GM10266 (cell line): ENCODE results near the gene IFNL2.
"Not testable (repeated sequence)": the region's sequence is repeated elsewhere in the genome, so short reads cannot be mapped to it uniquely, and the experiment has no call there.

ENCODE experiments used
- DNase-seq: peaks from one replicate; pipeline ENCODE4 v3.0.0; 2012; ENCODE audit errors: extremely low spot score
- TF ChIP-seq, protein P1 (sequence below): IDR thresholded peaks from 2 replicates; pipeline ENCODE4 v1.5.1; 2012; ENCODE audit warnings: mild to moderate bottlenecking, low read depth; ENCODE audit not compliant: control insufficient read depth, insufficient read depth; ENCODE audit errors: missing control alignments

The IFNL2 gene

DNA sequence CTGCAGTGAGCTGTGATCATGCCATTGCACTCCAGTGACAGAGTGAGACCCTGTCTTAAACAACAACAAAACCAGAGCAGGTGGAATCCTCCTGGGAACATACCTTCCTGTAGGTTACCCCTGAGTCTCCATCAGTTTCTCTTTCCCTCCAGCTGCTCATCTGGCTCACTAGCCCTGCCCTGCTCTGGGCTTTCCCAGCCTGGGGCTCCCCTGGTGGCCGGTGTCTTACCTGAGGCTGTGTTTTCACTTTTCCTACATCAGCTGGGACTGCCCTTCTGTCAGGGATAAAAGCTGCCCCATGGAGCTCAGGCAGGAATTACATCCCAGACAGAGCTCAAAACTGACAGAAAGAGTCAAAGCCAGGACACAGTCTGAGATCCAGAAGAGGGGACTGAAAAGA, at the start of gene IFNL2:
Gene IFNL2 (plus strand): TSS at position 312 of the 400 bp plus-strand sequence. CDS start 173 bp downstream, outside the sequence.
- DNase-seq, result not testable (repeated sequence)

DNA sequence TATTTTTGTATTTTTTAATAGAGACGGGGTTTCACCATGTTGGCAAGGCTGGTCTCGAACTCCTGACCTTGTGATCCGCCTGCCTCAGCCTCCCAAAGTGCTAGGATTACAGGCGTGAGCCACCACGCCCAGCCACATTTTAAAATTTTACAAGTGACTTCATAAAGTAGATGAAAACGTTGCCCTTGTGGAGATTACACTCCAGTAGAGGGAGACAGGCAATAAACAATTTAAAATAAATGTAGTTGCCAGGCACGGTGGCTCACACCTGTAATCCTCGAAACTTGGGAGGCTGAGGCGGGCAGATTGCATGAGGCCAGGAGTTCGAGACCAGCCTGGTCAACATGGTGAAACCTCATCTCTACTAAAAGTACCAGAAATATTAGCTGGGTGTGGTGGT, 49.1 kb upstream of the IFNL2 start:
- not testable (repeated sequence) for DNase-seq

DNA sequence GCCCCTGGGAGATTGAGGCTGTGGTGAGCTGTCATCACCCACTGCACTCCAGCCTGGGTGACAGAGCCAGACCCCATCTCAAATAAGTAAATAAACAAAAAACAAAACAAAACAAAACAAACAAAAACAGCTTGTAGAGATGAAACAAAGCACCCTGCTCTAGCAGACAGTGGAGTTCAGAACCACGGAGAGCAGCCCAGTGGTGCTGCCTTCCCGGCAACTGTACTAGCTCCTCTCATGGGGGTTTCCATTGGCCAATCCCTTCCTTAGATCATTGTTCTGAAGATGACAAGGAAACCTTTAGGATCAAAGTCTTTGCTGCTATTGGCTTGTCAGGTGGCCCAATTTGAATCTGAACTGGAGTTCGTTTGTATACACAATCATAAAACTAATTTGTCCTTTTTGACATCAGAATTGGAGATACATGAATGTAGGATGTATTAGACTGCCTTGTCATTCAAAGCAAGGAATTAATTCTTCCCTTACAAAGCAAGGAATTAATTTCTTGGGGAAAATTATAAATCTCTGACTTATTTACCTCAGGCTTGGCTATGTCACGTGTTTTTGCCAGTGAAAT, 44.4 kb upstream of the IFNL2 start:
- peak; percentile 36 for DNase-seq

DNA sequence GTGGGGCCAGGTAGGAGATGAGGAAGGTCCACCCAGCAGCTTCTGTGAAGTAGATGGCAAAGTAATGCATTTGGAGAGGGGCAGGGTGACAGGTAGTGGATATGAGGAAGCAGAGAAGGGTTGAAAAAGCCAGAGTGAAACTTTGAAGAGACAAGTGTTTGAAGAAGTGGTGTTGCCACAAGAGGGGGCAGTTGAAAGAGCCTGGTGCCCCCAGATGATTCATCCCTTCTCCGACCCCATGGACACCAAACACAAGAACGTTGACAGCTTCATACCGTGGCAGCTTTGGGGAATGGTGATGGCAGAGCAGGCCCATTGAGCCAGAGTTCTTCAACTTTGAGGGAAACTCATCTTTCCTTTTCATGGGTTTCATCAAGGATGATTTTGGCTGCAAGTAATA, 43.3 kb upstream of the IFNL2 start:
- TF ChIP-seq, protein P1, sequence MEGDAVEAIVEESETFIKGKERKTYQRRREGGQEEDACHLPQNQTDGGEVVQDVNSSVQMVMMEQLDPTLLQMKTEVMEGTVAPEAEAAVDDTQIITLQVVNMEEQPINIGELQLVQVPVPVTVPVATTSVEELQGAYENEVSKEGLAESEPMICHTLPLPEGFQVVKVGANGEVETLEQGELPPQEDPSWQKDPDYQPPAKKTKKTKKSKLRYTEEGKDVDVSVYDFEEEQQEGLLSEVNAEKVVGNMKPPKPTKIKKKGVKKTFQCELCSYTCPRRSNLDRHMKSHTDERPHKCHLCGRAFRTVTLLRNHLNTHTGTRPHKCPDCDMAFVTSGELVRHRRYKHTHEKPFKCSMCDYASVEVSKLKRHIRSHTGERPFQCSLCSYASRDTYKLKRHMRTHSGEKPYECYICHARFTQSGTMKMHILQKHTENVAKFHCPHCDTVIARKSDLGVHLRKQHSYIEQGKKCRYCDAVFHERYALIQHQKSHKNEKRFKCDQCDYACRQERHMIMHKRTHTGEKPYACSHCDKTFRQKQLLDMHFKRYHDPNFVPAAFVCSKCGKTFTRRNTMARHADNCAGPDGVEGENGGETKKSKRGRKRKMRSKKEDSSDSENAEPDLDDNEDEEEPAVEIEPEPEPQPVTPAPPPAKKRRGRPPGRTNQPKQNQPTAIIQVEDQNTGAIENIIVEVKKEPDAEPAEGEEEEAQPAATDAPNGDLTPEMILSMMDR, result peak; percentile 2
- no peak for DNase-seq

More for the DNA sequence above, 44.4 kb upstream of the IFNL2 start:
- TF ChIP-seq, protein P1, result no peak

DNA sequence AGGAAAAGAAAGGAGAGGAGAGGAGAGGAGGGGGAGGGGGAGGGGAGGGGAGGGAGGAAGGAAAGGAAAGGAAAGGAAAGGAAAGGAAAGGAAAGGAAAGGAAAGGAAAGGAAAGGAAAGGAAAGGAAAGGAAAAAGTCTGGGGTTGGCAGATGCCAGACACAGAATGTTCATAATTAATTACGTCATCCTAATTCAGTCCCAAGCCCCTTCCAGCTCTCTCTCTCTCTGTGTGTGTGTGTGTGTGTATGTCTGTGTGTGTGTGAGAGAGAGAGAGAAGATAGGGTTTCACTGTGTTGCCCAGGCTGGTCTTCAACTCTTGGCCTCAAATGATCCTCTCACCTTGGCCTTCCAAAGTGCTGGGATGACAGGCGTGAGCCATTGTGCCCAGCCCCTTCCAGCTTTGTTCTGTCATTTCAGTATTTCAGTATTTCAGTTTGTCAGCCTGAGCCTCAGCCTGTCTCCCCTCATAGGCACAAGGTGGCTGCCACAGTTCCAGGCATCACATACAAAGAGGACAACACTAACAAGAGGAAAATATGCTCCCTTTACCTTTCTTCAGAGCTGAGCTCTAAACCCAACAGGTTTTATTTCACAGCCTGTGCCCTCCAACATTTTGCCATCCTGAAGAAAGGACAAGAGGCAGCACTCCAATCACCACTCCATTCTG, 38.0 kb upstream of the IFNL2 start:
- no peak for DNase-seq
- TF ChIP-seq, protein P1, result no peak

DNA sequence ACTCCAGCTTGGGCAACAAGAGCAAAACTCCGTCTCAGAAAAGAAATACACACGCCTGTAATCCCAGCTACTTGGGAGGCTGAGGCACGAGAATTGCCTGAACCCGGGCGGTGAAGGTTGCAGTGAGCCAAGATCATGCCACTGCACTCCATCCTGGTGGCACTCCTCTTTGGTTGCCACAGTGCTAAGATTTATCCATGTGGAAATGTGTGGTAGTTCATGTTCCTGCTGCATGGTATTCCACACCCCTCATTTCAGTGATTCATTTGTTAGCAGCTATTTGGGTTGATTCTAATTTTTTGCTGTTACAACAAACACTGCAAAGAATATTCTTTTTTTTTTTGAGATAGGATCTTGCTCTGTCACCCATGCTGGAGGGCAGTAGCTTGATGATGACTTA, 35.5 kb upstream of the IFNL2 start:
- TF ChIP-seq, protein P1, result no peak
- no peak for DNase-seq

DNA sequence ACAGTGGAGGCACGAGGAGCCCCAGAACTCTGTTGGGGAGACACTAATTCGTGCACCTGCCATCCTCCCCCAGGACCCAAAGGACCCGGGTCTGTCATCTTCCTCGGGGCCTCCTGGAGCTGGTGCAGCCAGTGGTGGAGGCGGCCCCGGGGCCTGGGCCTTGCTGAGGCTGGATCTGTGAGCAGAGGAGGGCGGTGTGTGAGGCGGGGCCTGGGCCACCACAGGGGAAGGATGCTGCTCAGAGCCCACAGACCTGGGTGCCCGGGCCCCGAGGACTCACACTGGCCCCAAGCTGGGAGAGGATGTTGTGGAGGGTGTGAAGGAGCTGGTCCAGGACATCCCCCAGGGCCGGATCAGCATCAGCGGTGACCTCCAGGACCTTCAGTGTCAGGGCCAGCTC, 31.7 kb upstream of the IFNL2 start:
- TF ChIP-seq, protein P1, result no peak
- no peak for DNase-seq

DNA sequence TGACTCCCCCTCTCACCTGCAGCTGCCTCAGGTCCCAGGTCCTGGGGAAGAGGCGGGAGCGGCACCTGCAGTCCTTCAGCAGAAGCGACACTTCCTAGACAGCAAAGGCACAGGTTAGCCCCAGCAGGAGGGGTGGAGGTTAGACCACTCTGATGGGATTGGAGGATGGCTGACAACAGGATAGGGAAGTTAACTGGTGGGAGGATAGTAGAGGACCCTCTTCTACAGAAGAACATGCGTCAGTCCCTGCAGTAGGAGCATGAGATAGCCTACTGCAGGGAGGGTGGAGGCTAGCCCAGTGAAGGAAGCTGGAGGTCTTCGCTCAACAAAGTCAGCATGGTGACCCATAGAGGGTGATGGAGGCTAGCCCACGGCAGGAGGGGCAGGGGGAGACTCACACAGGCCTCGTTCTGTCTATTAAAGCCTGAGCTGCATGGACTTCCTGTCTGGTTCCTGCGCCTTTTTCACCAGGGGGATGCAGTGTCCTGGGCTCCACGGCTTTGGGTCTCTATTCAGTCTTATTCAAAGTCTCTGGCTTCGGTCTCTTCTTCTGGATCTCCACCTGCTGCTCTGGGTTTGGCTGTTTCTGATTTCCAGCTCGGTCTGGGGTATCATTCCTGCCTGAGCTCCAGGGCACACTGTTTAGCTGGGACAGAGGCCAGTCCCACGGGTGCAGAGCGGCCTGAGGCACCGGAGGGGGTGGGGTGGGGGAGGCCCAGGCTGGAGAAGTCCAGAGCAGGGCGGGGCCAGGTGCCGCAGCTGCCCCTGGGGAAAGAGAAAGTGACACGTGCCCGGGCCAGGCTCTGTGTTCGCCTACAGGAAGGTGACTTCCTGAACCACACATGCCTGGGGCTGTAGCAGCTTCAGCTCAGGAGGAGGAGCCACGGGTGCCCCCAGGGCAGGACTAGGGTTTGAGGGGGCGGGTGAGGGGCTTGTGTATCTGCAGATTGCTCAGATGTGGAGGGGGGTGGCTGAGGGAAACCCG, 30.7 kb upstream of the IFNL2 start:
- peak; percentile 58 for DNase-seq
- TF ChIP-seq, protein P1, result no peak
